Measurements from ENCODE around the gene CDC42BPA.

CDC42BPA gene

DNA sequence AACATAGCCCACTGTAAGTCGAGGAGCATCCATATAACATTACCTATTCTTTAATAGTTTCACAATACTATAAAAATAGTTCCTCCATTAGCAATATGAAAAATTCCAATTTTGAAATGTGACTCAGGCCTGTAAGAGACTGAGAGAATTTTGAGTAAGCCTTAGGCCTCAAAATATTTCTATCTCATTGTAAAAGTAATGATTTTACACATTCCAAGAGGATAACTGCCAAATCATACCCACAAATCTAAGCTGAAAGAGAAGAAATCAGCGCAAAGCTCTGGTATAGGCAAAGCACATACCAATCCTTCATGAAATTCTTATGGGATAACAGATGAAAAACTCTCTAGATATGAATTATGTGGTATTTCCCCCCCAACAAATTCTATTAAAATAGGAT is 144.1 kb downstream of the CDC42BPA start:
- ChIA-PET POLR2A (no interaction called here), CTCF (interaction anchor here (0.9 kb wide), 1 partner anchor 10 kb away, joined by 4 read pairs; no protein-coding TSS in a partner anchor)
- TF ChIP-seq, protein P1, sequence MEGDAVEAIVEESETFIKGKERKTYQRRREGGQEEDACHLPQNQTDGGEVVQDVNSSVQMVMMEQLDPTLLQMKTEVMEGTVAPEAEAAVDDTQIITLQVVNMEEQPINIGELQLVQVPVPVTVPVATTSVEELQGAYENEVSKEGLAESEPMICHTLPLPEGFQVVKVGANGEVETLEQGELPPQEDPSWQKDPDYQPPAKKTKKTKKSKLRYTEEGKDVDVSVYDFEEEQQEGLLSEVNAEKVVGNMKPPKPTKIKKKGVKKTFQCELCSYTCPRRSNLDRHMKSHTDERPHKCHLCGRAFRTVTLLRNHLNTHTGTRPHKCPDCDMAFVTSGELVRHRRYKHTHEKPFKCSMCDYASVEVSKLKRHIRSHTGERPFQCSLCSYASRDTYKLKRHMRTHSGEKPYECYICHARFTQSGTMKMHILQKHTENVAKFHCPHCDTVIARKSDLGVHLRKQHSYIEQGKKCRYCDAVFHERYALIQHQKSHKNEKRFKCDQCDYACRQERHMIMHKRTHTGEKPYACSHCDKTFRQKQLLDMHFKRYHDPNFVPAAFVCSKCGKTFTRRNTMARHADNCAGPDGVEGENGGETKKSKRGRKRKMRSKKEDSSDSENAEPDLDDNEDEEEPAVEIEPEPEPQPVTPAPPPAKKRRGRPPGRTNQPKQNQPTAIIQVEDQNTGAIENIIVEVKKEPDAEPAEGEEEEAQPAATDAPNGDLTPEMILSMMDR (IDR thresholded peaks at IDR 0.05; ENCODE audit: control extremely low read depth, extremely low read depth, low read depth, missing control alignments), result no peak
- DNase-seq (ENCODE audit: extremely low spot score), result no peak

DNA sequence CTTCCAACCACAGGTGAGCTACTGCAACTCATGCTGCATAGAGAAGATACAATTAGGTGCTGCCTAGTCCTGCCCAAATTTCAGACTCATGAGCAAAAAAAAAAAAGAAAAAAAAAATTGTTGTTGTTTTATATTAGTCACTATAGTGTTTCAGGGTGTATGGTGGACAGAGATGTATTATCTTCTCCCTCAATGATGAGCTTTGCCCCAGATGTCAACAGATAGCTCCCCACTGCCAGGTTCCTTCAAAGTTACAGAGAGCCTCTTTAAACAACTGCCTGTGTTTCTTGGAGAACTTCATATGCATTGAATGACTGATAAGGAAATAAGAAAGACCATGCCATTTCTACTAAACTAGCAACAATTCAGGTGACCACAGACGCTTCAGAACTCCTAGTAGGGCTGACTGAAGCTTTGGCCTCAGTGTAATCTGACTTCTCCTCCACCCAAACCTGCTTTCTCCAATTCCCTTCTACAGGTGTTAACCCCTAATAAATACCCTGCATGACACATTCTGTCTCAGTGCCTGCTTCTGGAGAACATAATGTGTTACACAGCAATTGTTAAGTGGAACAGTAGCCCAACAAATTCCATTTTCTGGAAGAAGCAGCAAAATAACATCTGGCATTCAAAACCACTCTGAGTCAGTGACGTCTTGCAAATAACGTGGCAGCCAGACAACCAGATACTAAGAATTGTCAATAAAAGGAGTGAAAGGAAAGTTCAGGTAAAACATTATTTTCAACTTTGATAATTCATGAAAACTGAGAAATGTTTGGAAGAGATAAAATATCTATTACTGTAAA is 147.7 kb downstream of the CDC42BPA start:
- CTCF ChIA-PET, result interaction anchor here (0.6 to 1.3 kb wide), 2 partner anchors 21 to 30 kb away, joined by 3 read pairs; no protein-coding TSS in a partner anchor
- TF ChIP-seq, protein P1 (IDR thresholded peaks at IDR 0.05; ENCODE audit: control extremely low read depth, extremely low read depth, low read depth, missing control alignments), result no peak
- POLR2A ChIA-PET, result no interaction called here
- DNase-seq (ENCODE audit: extremely low spot score), result no peak

DNA sequence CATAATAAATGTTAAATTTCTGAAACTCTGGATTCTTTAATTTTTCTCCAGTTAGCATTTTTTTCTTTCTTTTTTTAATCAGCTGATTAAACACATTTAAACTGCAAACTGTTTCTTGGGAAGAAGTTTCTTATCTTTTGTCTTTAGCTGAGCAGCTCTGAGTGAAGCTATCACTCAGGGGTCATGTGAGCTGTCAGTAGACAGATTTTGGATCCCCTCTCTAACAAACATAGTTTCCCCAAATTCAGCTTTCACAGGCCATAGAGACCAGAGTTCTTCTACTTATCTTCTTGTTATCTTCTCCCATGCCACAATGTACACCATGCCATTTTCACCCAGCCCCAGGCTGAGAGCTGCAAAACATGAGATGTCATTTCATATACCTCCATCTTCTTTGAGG is 148.9 kb downstream of the CDC42BPA start:
- ChIA-PET CTCF (no interaction called here), POLR2A (no interaction called here)
- no peak for DNase-seq (ENCODE audit: extremely low spot score)
- TF ChIP-seq, protein P1 (IDR thresholded peaks at IDR 0.05; ENCODE audit: control extremely low read depth, extremely low read depth, low read depth, missing control alignments), result no peak

DNA sequence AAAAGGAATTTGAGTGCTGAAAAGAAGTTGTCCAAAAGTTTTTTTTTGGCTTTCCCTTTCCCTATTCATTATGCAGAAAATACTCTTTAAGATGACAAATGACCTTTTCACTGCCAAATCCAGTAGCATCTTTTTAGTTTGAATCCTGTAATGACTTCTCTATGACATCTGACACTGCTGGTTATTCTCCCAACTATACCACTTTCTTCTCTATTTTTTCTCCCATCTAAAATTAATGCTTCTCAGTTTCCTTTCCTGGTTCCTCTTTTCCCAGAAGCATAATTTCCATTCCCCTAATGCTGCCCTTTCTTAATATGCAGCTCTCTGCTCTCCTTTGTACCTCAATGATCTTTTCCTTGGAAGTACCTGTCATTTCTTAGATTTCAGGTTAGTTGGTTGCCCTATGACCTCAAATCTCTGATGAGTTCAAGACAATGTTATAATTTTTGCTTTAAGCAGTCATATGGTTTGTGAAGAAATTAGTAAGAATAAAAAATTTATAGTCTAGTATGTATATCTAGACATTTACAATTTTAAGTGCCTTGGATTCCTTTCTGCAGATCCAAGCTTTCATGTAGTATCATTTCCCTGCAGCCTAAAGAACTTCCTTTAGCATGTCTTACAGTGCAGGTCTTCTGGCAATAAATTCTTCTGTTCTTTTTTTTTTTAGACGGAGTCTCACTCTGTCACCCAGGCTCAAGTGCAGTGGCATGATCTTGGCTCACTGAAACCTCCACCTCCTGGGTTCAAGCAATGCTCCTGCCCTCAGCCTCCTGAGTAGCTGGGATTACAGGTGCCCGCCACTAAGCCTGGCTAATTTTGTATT is 150.8 kb downstream of the CDC42BPA start:
- POLR2A ChIA-PET, result interaction anchor here (0.5 kb wide), 1 partner anchor 133 kb away, joined by 5 read pairs; no protein-coding TSS in a partner anchor
- no peak for DNase-seq (ENCODE audit: extremely low spot score)
- CTCF ChIA-PET, result interaction anchor here (1.1 kb wide), 1 partner anchor 10 kb away, joined by 3 read pairs; no protein-coding TSS in a partner anchor
- TF ChIP-seq, protein P1 (IDR thresholded peaks at IDR 0.05; ENCODE audit: control extremely low read depth, extremely low read depth, low read depth, missing control alignments), result no peak

DNA sequence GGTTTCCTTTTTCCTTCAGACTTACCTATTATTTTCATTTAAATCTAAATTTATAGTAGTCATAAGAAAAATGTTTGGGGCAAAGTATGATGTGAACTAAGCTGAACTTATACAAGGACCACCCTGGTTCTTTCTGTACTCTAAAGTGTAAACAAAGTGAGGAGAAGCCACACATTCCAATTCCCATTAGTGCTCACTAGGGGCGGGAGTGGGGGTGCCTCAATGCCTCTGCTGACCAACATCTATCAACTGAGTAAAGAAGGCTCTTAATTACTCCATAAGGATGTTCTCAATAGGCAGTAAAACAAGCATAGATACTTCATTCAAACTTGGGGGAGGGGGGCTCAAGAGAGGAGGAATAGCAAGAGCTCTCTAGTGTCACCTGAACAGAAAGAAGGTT is 151.7 kb downstream of the CDC42BPA start:
- ChIA-PET POLR2A (no interaction called here), CTCF (interaction anchor here (1.1 kb wide), 1 partner anchor 11 kb away, joined by 3 read pairs; no protein-coding TSS in a partner anchor)
- DNase-seq (ENCODE audit: extremely low spot score), result no peak
- TF ChIP-seq, protein P1 (IDR thresholded peaks at IDR 0.05; ENCODE audit: control extremely low read depth, extremely low read depth, low read depth, missing control alignments), result no peak

DNA sequence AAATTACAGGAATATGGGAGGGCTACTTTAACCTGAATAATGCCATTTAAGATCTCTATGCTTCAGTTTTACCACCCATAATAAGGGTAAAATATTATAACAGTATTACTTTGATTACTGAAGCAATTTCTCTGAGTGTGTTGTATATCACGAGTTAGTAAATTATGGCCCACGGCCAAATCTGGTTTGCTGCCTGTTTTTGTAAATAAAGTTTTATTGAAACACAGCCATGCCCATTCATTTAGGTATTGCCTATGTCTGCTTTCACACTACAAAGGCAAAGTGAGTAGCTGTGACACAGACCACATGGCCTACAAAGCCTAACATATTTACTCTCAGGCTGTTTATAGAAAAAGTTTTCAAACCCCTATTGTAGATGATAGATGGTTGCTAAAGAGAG is 156.8 kb downstream of the CDC42BPA start:
- CTCF ChIA-PET, result no interaction called here
- TF ChIP-seq, protein P1 (IDR thresholded peaks at IDR 0.05; ENCODE audit: control extremely low read depth, extremely low read depth, low read depth, missing control alignments), result no peak
- no peak for DNase-seq (ENCODE audit: extremely low spot score)
- POLR2A ChIA-PET, result no interaction called here
